HepG2 (cell line): ENCODE results near the gene HAPLN2. TPM values are rescaled to one million over a fixed set of nuclear protein-coding genes. Genes with fewer than 3 reads are reported as not detected.
A peak's percentile ranks its signal among the peaks of the same experiment; 100 is the strongest.

ENCODE experiments used
- EP300 ChIP-seq, 3 experiments: sonication (generic) in 1 of 3; formaldehyde crosslinking in 1 of 3; IDR thresholded peaks; 2 replicates each; pipeline versions ENCODE4 v1.5.1 to v1.6.1; 2011 to 2020; ENCODE audit warnings: low read depth in 2 of 3, low read length in 2 of 3, borderline replicate concordance in 1 of 3, improper control_type of control experiment in 1 of 3, mild to moderate bottlenecking in 1 of 3, missing genetic modification reagents in 1 of 3, moderate library complexity in 1 of 3
- HBP1 ChIP-seq: IDR thresholded peaks from 2 replicates; pipeline ENCODE4 v1.6.1; 2016; ENCODE audit warnings: low read depth, control low read depth
- HMG20B ChIP-seq: conservative IDR thresholded peaks from 2 replicates; pipeline ENCODE4 v1.6.1; 2016; ENCODE audit warnings: missing genetic modification reagents, missing compliant biosample characterization
- MAX ChIP-seq: IDR thresholded peaks from 2 replicates; pipeline ENCODE4 v1.6.1; 2012; ENCODE audit warnings: inconsistent platforms
- POLR2G ChIP-seq: fragments of 200-400 bp; formaldehyde crosslinking; IDR thresholded peaks from 2 replicates; pipeline ENCODE4 v1.6.1; 2018; ENCODE audit warnings: mild to moderate bottlenecking, low read depth, low read length, moderate library complexity
- SP1 ChIP-seq, 2 experiments: fragments of 450-650 bp in 1 of 2; sonication (generic) in 1 of 2; formaldehyde crosslinking in 1 of 2; IDR thresholded peaks; 2 replicates each; pipeline versions ENCODE4 v1.4.0 to v1.6.1; 2016 to 2020; ENCODE audit warnings: missing genetic modification reagents in 1 of 2
- SRF ChIP-seq: IDR thresholded peaks from 2 replicates; pipeline ENCODE4 v1.6.1; 2011; ENCODE audit warnings: mild to moderate bottlenecking, low read depth, low read length, moderate library complexity
- ZBTB38 ChIP-seq: sonication (generic); formaldehyde crosslinking; IDR thresholded peaks from 2 replicates; pipeline ENCODE4 v1.5.1; 2020; ENCODE audit warnings: mild to moderate bottlenecking, missing genetic modification reagents
- ZNF607 ChIP-seq: sonication (generic); formaldehyde crosslinking; IDR thresholded peaks from 2 replicates; pipeline ENCODE4 v1.5.1; 2020; ENCODE audit warnings: missing genetic modification reagents, mild to moderate bottlenecking, borderline replicate concordance
- ZNF703 ChIP-seq: sonication (generic); formaldehyde crosslinking; IDR thresholded peaks from 2 replicates; pipeline ENCODE4 v1.5.1; 2020; ENCODE audit warnings: missing genetic modification reagents, mild to moderate bottlenecking, moderate library complexity, borderline replicate concordance
- polyA plus RNA-seq, 8 experiments: library from polyadenylated mRNA; depleted of rRNA in 3 of 8; stranded (reverse) in 7 of 8; unstranded in 1 of 8; fragments of >200 nt; fragmentation: Illumina TruSeq in 4 of 8; extraction: Trizol in 4 of 8; gene quantifications; 2 replicates each; pipeline versions ENCODE4 v1.2.1 to v1.2.3, GENCODE V29; 2011 to 2016; ENCODE audit warnings: low read depth in 4 of 8, missing spikeins in 1 of 8, mixed read lengths in 1 of 8; ENCODE audit not compliant: insufficient read depth in 1 of 8
- total RNA-seq, 5 experiments: library from RNA; depleted of rRNA; stranded (reverse); fragments of >200 nt; fragmentation: Illumina TruSeq; extraction: Trizol; gene quantifications; 2 replicates each; pipeline ENCODE4 v1.2.3, GENCODE V29; 2016; ENCODE audit warnings: low read depth in 1 of 5
- TF ChIP-seq, protein P1 (sequence below): sonication (generic); formaldehyde crosslinking; IDR thresholded peaks from 2 replicates; pipeline ENCODE4 v1.5.1; 2020; ENCODE audit warnings: mild to moderate bottlenecking, missing genetic modification reagents, moderate library complexity
- TF ChIP-seq, protein P2 (sequence below): IDR thresholded peaks from 2 replicates; pipeline ENCODE4 v1.6.1; 2016; ENCODE audit warnings: mild to moderate bottlenecking
- TF ChIP-seq, protein P3 (sequence below), 2 experiments: sonication (generic) in 1 of 2; formaldehyde crosslinking in 1 of 2; IDR thresholded peaks; 2 replicates each; pipeline versions ENCODE4 v1.4.0 to v1.6.1; 2016 to 2020; ENCODE audit warnings: borderline replicate concordance in 1 of 2, low read depth in 1 of 2, mild to moderate bottlenecking in 1 of 2, missing genetic modification reagents in 1 of 2

The HAPLN2 gene
- total and polyA plus RNA-seq, 2 of the 13 experiments (the other 11 are each of a cell fraction or from before 2014, with no cell fraction given), result not detected

- TF ChIP-seq, protein P1, sequence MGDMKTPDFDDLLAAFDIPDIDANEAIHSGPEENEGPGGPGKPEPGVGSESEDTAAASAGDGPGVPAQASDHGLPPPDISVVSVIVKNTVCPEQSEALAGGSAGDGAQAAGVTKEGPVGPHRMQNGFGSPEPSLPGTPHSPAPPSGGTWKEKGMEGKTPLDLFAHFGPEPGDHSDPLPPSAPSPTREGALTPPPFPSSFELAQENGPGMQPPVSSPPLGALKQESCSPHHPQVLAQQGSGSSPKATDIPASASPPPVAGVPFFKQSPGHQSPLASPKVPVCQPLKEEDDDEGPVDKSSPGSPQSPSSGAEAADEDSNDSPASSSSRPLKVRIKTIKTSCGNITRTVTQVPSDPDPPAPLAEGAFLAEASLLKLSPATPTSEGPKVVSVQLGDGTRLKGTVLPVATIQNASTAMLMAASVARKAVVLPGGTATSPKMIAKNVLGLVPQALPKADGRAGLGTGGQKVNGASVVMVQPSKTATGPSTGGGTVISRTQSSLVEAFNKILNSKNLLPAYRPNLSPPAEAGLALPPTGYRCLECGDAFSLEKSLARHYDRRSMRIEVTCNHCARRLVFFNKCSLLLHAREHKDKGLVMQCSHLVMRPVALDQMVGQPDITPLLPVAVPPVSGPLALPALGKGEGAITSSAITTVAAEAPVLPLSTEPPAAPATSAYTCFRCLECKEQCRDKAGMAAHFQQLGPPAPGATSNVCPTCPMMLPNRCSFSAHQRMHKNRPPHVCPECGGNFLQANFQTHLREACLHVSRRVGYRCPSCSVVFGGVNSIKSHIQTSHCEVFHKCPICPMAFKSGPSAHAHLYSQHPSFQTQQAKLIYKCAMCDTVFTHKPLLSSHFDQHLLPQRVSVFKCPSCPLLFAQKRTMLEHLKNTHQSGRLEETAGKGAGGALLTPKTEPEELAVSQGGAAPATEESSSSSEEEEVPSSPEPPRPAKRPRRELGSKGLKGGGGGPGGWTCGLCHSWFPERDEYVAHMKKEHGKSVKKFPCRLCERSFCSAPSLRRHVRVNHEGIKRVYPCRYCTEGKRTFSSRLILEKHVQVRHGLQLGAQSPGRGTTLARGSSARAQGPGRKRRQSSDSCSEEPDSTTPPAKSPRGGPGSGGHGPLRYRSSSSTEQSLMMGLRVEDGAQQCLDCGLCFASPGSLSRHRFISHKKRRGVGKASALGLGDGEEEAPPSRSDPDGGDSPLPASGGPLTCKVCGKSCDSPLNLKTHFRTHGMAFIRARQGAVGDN (CRISPR knock-in tag), result peak; percentile 48
- TF ChIP-seq HMG20B (CRISPR knock-in tag) (peak; percentile 93), HBP1 (CRISPR knock-in tag) (0 out of 2 replicates have a peak, but pooled peaks have one; percentile 14), SP1 (IDR thresholded peaks at IDR 0.05) (no peak), SP1 (CRISPR knock-in tag; IDR thresholded peaks at IDR 0.05) (no peak), ZNF703 (CRISPR knock-in tag) (no peak), EP300 (IDR thresholded peaks at IDR 0.05; ENCODE audit: low read depth in 2 of 2, low read length in 2 of 2) (0 out of 4 replicates have a peak, but pooled peaks of 1 of the 2 experiments have one; percentile 44), EP300 (CRISPR knock-in tag; IDR thresholded peaks at IDR 0.05; ENCODE audit: borderline replicate concordance) (no peak), SRF (peak; percentile 93), MAX (no peak), ZNF607 (0 out of 2 replicates have a peak, but pooled peaks have one; percentile 36), ZBTB38 (CRISPR knock-in tag) (0 out of 2 replicates have a peak, but pooled peaks have one; percentile 17), POLR2G (peak; percentile 39; the same call in 1 of the 2 replicates)
- TF ChIP-seq, protein P2, sequence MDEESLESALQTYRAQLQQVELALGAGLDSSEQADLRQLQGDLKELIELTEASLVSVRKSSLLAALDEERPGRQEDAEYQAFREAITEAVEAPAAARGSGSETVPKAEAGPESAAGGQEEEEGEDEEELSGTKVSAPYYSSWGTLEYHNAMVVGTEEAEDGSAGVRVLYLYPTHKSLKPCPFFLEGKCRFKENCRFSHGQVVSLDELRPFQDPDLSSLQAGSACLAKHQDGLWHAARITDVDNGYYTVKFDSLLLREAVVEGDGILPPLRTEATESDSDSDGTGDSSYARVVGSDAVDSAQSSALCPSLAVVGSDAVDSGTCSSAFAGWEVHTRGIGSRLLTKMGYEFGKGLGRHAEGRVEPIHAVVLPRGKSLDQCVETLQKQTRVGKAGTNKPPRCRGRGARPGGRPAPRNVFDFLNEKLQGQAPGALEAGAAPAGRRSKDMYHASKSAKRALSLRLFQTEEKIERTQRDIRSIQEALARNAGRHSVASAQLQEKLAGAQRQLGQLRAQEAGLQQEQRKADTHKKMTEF (CRISPR knock-in tag), result peak; percentile 15; the same call in 1 of the 2 replicates
- TF ChIP-seq, protein P3, sequence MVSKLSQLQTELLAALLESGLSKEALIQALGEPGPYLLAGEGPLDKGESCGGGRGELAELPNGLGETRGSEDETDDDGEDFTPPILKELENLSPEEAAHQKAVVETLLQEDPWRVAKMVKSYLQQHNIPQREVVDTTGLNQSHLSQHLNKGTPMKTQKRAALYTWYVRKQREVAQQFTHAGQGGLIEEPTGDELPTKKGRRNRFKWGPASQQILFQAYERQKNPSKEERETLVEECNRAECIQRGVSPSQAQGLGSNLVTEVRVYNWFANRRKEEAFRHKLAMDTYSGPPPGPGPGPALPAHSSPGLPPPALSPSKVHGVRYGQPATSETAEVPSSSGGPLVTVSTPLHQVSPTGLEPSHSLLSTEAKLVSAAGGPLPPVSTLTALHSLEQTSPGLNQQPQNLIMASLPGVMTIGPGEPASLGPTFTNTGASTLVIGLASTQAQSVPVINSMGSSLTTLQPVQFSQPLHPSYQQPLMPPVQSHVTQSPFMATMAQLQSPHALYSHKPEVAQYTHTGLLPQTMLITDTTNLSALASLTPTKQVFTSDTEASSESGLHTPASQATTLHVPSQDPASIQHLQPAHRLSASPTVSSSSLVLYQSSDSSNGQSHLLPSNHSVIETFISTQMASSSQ (IDR thresholded peaks at IDR 0.05; ENCODE audit: low read depth), result 0 out of 2 replicates have a peak, but pooled peaks have one; percentile 12
- TF ChIP-seq, protein P3 (CRISPR knock-in tag; IDR thresholded peaks at IDR 0.05; ENCODE audit: borderline replicate concordance), result no peak
These were observed 45.7 kb downstream of the HAPLN2 start (continued) for GRCh38 chr1:156664767-156665411.
